ENCODE data around the gene DENND1B. TPM values are rescaled to one million over a fixed set of nuclear protein-coding genes. Genes with fewer than 3 reads are reported as not detected.

DENND1B gene
- total RNA-seq, 2 donors from 2014 or later: 17.1 to 22.5 TPM

GRCh38 chr1:197671140-197671539 is 104.1 kb downstream of the DENND1B start:
- ATAC-seq (no peak), DNase-seq (no peak)
- intact Hi-C loops (cut with DNase I): no loop called here

GRCh38 chr1:197666769-197667285 is 108.5 kb downstream of the DENND1B start:
- no peak for DNase-seq
- intact Hi-C loops (cut with DNase I): no loop called here

DNA sequence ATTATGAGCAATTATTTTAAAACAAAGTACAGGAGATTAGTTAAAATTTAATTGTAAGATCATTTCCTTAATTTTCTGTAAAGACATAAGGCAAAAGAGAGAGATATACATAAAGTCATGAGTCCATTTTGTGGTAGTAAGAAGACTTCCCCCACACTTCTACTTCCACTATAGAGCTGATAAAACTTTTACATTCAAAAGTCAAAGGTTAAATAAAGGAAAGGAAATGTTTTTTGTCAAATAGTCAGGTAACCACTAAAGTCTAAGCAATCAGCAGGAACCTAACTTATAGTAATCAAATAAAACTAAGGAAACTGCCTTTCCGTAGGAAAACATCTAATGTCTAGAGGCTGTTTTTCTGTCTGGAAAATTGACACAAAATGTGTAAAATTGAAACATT is 110.9 kb downstream of the DENND1B start:
- ATAC-seq (no peak), DNase-seq (no peak)
- intact Hi-C loops (cut with DNase I): no loop called here

More at GRCh38 chr1:197666769-197667285, 108.5 kb downstream of the DENND1B start:
- ATAC-seq: no peak

DNA sequence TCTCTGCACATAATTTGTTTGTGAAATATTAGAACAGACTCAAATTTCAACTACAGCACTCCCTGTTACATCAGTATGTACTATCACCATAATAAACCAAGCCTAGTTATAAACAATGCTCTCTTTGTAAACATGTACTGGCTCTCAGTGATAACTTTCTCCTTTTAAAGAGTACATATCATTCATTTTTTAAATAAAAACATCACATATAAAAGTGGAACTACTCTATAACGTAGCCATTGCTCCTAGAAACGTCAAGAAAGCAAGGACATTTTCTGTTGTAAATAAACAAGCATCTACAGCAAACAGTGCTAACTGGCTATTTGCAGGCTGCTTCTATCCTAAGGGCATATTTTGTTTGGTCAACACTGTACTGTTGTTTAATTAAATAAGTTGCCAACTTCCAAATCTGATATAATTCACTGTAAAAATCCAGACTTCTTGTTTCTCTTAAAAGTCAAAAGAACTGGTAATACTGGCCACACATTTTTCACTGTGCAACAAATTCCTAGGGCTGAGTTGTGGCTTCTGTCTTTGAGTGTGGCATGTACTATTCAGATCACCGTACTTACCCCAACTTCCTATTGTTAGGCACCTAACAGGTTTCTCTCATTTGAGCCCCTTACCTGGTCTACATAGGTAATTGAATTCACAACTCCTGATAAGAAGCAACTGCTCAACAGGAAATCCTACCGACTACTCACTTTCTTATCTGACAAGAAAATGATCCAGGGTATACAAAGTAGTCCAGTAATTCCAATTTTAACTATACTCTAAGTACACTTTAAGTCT is 111.9 kb downstream of the DENND1B start:
- intact Hi-C loops (cut with DNase I): no loop called here
- DNase-seq (no peak), ATAC-seq (no peak)

DNA sequence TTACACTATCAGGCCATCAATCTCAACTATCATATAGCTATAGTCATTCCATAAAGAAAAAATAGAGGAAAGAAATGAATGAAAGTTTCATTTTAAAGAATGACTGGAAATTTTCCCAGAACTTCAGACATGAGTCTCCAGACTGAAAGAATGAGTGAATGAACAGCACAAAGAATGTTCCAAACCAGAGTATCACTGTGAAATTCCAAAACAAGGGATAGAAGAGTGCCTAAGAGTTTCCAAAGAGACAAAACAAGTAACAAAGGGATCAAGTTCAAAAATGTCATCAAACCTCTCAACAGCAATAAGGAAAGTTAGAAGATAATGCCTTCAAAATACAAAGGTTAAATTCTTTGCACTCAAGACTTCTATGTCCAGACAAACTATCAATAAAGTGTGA is 114.9 kb downstream of the DENND1B start:
- DNase-seq: no peak
- intact Hi-C loops (cut with DNase I): no loop called here
- ATAC-seq: no peak

GRCh38 chr1:197659171-197659570 is 116.1 kb downstream of the DENND1B start:
- ATAC-seq (no peak), DNase-seq (no peak)
- intact Hi-C loops (cut with DNase I): no loop called here

- ATAC-seq (no peak), DNase-seq (no peak)
- intact Hi-C loops (cut with DNase I): no loop called here
Measured at GRCh38 chr1:197649188-197649587, 126.1 kb downstream of the DENND1B start.

GRCh38 chr1:197638316-197638715 is 137.0 kb downstream of the DENND1B start:
- intact Hi-C loops (cut with DNase I): no loop called here
- DNase-seq (no peak), ATAC-seq (peak; percentile 65 to 75)

GRCh38 chr1:197637406-197637805 is 137.9 kb downstream of the DENND1B start:
- ATAC-seq (peak; percentile 70 to 90), DNase-seq (no peak)
- intact Hi-C loops (cut with DNase I): no loop called here

- intact Hi-C loops (cut with DNase I): no loop called here
- DNase-seq (no peak), ATAC-seq (no peak)
Measured at GRCh38 chr1:197633447-197634078, 141.7 kb downstream of the DENND1B start.

DNA sequence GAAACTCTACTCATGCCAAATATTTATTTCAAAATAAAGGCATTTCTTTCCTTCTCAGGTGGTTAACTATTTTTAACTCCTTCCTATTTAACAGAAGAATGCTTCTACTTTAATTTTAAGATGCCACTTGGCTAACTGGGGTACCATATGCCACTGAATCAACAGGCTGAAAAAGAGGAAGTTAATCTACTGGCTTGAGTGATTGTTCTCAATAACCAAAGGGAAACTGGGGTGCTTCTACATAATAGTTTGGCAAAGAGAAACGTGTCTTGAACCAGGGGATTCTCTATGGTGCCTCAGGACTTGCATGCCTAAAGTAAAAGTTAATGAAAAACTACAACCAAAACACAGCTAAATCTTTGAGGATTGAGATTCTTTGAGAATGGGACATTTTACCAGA is 142.6 kb downstream of the DENND1B start:
- DNase-seq (no peak), ATAC-seq (no peak)
- intact Hi-C loops (cut with DNase I): no loop called here

DNA sequence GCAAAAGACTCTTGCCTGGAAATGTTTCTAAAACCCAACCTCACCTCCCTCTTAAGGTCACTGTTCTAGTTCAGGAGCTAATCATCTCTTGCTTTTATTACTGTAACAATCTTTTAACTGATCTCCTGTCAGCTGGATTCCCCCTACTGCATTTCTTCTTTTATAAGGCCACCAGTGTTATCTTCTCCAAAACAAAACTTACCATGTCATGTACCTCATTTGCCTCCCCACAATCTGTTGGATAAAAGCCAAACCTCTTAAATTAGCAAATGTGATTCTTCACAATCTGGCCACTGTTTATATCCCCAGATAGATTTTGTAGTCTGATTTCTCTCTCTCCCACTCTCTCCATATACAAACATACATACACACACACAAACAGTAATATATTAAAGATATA is 143.3 kb downstream of the DENND1B start:
- intact Hi-C loops (cut with DNase I): no loop called here
- ATAC-seq: no peak
- no peak for DNase-seq

GRCh38 chr1:197622371-197622770 is 152.9 kb downstream of the DENND1B start:
- intact Hi-C loops (cut with DNase I): no loop called here
- ATAC-seq: no peak
- no peak for DNase-seq

- no peak for ATAC-seq
- DNase-seq: no peak
- intact Hi-C loops (cut with DNase I): no loop called here
Measured at GRCh38 chr1:197621761-197622160, 153.5 kb downstream of the DENND1B start.

- ATAC-seq (no peak), DNase-seq (no peak)
- intact Hi-C loops (cut with DNase I): no loop called here
Measured at GRCh38 chr1:197620714-197621163, 154.5 kb downstream of the DENND1B start.

DNA sequence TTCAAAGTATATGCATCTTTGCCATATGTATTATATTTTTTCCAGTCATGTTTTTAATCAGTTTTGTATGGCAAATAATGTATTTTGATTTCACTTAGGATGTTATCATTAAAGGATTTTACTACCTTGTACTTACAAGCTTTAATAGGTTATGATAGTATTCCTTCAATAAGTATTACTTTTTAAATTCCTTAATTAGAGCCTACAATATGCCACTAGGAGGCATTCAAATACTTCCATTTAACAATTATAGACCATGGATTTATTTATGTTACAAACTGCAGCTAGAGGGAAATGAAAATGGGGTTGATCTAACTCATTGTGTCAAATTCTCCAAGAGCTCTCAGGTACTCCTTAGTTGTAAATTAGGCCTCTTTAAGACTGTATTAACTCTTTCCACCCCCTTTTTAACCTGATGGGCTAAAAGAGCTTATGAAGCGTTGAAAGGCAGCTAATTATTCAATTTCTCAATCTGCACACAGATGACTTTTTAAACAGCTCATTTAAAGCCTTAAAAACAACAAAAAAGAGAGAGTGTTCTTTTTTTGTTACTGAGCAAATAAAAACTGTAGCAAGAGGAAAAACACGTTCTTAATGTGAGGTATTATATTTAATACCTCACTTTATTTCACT is 156.2 kb downstream of the DENND1B start:
- DNase-seq (no peak), ATAC-seq (peak in 1 of 2 donors; percentile 40)
- intact Hi-C loops (cut with DNase I): loop anchor here (5.0 to 10.0 kb wide), 2 partner anchors 156 to 248 kb away; partner anchors contain the start of gene DENND1B (in 1 of the 2)

GRCh38 chr1:197618061-197618460 is 157.2 kb downstream of the DENND1B start:
- ATAC-seq: peak; percentile 53 to 68
- no peak for DNase-seq
- intact Hi-C loops (cut with DNase I): loop anchor here (5.0 to 10.0 kb wide), 2 partner anchors 157 to 249 kb away; partner anchors contain the start of gene DENND1B (in 1 of the 2)

GRCh38 chr1:197615693-197616011 is 159.6 kb downstream of the DENND1B start:
- ATAC-seq (no peak), DNase-seq (no peak)
- intact Hi-C loops (cut with DNase I): loop anchor here (2.0 to 10.0 kb wide), 3 partner anchors 159 to 253 kb away; partner anchors contain the start of gene DENND1B (in 1 of the 2)

- intact Hi-C loops (cut with DNase I): loop anchor here (2.0 to 10.0 kb wide), 3 partner anchors 160 to 254 kb away; partner anchors contain the start of gene DENND1B (in 1 of the 2)
- ATAC-seq: peak; percentile 76 to 84
- peak; percentile 22 for DNase-seq
Measured at GRCh38 chr1:197614916-197615692, 160.2 kb downstream of the DENND1B start.

Data from left cardiac atrium (tissue), 4 donors.